DLD1 (cell line): ENCODE results near the gene MAL.
"Not testable (repeated sequence)": the region's sequence is repeated elsewhere in the genome, so short reads cannot be mapped to it uniquely, and the experiment has no call there.

Experiments used
- in situ Hi-C: cut with HindIII; loops from 2 replicates; pipeline ENCODE4 v1.10.0; 2017; ENCODE audit warnings: low sequenced_read_pairs

Gene MAL

DNA sequence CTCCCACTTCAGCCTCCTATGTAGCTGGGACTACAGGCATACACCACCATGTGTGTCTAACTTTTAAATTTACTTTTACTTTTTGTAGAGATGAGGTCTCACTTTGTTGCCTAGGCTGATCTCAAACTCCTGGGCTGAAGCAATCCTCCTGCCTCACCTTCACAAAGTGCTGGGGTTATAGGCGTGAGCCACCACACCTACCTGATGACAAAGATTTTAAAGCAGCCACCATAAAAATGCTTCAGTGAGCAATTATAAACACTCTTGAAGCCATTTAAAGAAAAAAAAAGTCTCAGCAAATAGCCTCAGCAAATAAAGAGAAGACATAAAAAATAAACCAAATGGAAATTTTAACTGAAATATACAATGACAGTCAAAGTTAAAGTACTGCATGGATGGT lies 60.5 kb downstream of the MAL start:
- in situ Hi-C loops, result no loop called here

- in situ Hi-C loops, result no loop called here
Measured at GRCh38 chr2:95087379-95087778, 61.9 kb downstream of the MAL start.

DNA sequence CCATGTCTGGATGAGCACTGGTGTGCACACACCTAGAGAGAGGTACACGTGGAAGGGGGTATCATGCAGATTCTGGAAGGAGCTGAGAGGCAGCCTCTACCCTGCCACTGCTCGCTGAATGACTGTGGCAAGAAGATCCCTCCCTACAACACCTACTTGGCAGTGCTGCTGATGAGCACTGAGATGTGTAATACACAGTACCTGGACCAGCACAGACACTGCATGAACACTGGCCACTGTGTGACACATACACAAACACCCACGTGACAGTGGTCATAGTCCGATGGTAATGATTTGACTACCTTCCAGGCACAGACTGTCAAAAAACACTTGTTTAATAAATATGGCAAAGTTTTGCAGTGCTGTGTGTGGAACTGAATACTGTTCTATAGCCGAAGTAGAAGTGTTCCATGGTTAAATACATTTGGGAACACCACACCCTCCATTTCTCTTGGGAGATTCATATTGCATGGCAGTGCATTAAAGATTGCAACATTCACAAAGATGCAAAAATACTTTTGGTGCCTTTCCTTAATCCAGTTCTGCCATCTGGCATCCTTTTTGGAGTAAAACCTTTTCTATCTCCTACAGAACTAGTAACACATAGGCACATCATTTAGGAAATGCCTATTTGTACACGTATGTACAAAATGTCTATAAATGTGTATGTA lies 66.5 kb downstream of the MAL start:
- in situ Hi-C loops, result no loop called here

- in situ Hi-C loops, result not testable (repeated sequence)
Measured at GRCh38 chr2:95098273-95098672, 72.8 kb downstream of the MAL start.

- in situ Hi-C loops, result no loop called here
Measured at GRCh38 chr2:95099910-95100309, 74.4 kb downstream of the MAL start.
